ENCODE data around the gene BMX. TPM values are rescaled to one million over a fixed set of nuclear protein-coding genes. Genes with fewer than 3 reads are reported as not detected.

The BMX gene
- total RNA-seq, 3 donors from 2014 or later: 2.4 to 5.4 (median 3.8) TPM

- DNase-seq (peak in 1 of 3 donors; percentile 38), ATAC-seq (peak; percentile 47)
- no peaks in the 10 kb centered on the region for H3K4me1 ChIP-seq (ENCODE audit: low read depth)
- no peak for TF ChIP-seq CTCF (IDR thresholded peaks at IDR 0.05)
- H3K9me3 ChIP-seq: no peaks in the 10 kb centered on the region
- intact Hi-C loops (cut with DNase I, micrococcal nuclease): loop anchor here in 1 of 2 donors (5.0 kb wide), 1 partner anchor 121 kb away; no protein-coding TSS in a partner anchor
- no peaks in the 10 kb centered on the region for H3K36me3 ChIP-seq (ENCODE audit: low read depth)
- H3K4me3 ChIP-seq: no peak overlapping the region
These were observed 32.6 kb upstream of the BMX start for GRCh38 chrX:15468036-15468435.

- no peak for TF ChIP-seq CTCF (IDR thresholded peaks at IDR 0.05)
- intact Hi-C loops (cut with DNase I, micrococcal nuclease): loop anchor here in 1 of 2 donors (5.0 kb wide), 1 partner anchor 122 kb away; no protein-coding TSS in a partner anchor
- no peaks in the 10 kb centered on the region for H3K4me1 ChIP-seq (ENCODE audit: low read depth)
- DNase-seq: no peak
- H3K36me3 ChIP-seq (ENCODE audit: low read depth): no peaks in the 10 kb centered on the region
- H3K9me3 ChIP-seq: no peaks in the 10 kb centered on the region
- H3K4me3 ChIP-seq: no peak overlapping the region
- ATAC-seq: peak; percentile 73
These were observed 31.0 kb upstream of the BMX start for GRCh38 chrX:15469613-15470012.

GRCh38 chrX:15471028-15471427 is 29.6 kb upstream of the BMX start:
- peak; percentile 43 for TF ChIP-seq CTCF (IDR thresholded peaks at IDR 0.05)
- ATAC-seq: peak; percentile 90
- intact Hi-C loops (cut with DNase I, micrococcal nuclease): no loop called here
- H3K4me3 ChIP-seq: no peak overlapping the region
- H3K36me3 ChIP-seq (ENCODE audit: low read depth): no peaks in the 10 kb centered on the region
- H3K4me1 ChIP-seq (ENCODE audit: low read depth): no peaks in the 10 kb centered on the region
- peak in 2 of 3 donors; percentile 56 to 77 for DNase-seq
- H3K9me3 ChIP-seq: no peaks in the 10 kb centered on the region

- Histone ChIP-seq H3K4me3 (no peak overlapping the region), H3K9me3 (no peaks in the 10 kb centered on the region), H3K36me3 (ENCODE audit: low read depth) (no peaks in the 10 kb centered on the region), H3K4me1 (ENCODE audit: low read depth) (no peaks in the 10 kb centered on the region)
- no peak for TF ChIP-seq CTCF (IDR thresholded peaks at IDR 0.05)
- intact Hi-C loops (cut with DNase I, micrococcal nuclease): no loop called here
- no peak for DNase-seq
- ATAC-seq: no peak
These were observed 28.1 kb upstream of the BMX start for GRCh38 chrX:15472531-15472930.

- no peak for ATAC-seq
- no peak for TF ChIP-seq CTCF (IDR thresholded peaks at IDR 0.05)
- H3K36me3 ChIP-seq (ENCODE audit: low read depth): no peaks in the 10 kb centered on the region
- no peak for DNase-seq
- no peaks in the 10 kb centered on the region for H3K4me1 ChIP-seq (ENCODE audit: low read depth)
- H3K4me3 ChIP-seq: no peak overlapping the region
- intact Hi-C loops (cut with DNase I, micrococcal nuclease): no loop called here
- no peaks in the 10 kb centered on the region for H3K9me3 ChIP-seq
These were observed 26.6 kb upstream of the BMX start for GRCh38 chrX:15474028-15474427.

- Histone ChIP-seq H3K4me1 (ENCODE audit: low read depth) (no peaks in the 10 kb centered on the region), H3K9me3 (no peaks in the 10 kb centered on the region), H3K4me3 (no peak overlapping the region), H3K36me3 (ENCODE audit: low read depth) (no peaks in the 10 kb centered on the region)
- no peak for TF ChIP-seq CTCF (IDR thresholded peaks at IDR 0.05)
- ATAC-seq (no peak), DNase-seq (no peak)
- intact Hi-C loops (cut with DNase I, micrococcal nuclease): no loop called here
These were observed 25.6 kb upstream of the BMX start for GRCh38 chrX:15475021-15475420.
